ENCODE results near the gene VAV3.

- TF ChIP-seq CTCF (IDR thresholded peaks at IDR 0.05; ENCODE audit: insufficient read depth, low read length): no peak
- no peak for TF ChIP-seq POLR2AphosphoS5 (IDR thresholded peaks at IDR 0.05; ENCODE audit: low read depth)
Observed at GRCh38 chr1:108007531-108007930, 42.6 kb upstream of the VAV3 start.
